ENCODE measurements around the gene R3HDM4. TPM values are rescaled to one million over a fixed set of nuclear protein-coding genes. Genes with fewer than 3 reads are reported as not detected.
"Not testable (repeated sequence)": the region's sequence is repeated elsewhere in the genome, so short reads cannot be mapped to it uniquely, and the experiment has no call there.

R3HDM4 gene
- total RNA-seq, 1 donor from 2014 or later: 20.0 TPM

DNA sequence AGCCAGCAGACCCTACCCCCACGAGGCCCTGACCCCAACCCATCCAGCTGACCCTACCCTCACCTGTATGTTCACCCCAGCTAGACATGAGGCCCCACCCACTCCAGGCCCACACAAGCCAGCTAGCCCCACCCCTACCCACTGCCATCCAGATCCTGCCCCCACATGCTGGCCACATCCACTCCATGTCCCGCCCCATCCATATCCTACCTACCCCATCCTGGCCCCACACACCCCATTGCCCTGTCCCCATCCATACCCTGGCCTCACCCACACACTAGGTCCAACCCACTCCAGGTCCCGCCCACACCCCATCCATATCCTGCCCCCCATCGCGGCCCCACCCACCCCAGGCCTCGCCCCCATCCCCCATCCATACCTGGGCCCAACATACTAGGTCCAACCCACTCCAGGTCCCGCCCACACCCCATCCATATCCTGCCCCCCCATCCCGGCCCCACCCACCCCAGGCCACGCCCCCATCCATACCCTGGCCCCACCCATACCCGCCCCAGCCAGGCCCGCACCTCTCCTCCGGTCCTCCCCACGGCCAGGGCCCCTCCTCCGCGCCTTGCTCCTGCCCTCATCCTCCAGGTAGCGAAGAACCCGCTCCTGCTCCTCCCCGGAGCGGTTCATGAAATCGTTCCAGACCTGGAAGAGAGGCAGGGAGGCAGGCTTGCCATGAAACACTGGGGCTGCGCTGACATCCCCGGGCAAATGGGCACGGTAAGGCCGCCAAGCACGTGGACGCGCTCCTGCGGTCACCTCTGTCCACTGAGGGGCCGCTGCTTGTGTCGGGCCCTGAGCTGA is 12.5 kb downstream of the R3HDM4 start:
- DNase-seq: no peak
- peak; percentile 19 for ATAC-seq
- intact Hi-C loops (cut with micrococcal nuclease): no loop called here

DNA sequence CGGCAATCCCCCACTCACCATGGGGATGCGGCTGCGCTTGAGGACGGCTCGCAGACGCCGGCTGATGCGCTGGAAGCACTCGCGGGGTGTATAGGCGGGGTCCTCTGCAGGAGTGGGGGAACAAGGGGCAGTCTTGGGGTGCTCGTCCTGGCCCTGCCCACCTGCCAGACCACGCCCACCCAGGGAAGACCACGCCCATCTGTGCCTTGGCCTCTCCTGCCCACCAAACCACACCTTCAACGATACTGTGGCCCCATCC is 13.0 kb downstream of the R3HDM4 start:
- DNase-seq (no peak), ATAC-seq (no peak)
- intact Hi-C loops (cut with micrococcal nuclease): no loop called here

DNA sequence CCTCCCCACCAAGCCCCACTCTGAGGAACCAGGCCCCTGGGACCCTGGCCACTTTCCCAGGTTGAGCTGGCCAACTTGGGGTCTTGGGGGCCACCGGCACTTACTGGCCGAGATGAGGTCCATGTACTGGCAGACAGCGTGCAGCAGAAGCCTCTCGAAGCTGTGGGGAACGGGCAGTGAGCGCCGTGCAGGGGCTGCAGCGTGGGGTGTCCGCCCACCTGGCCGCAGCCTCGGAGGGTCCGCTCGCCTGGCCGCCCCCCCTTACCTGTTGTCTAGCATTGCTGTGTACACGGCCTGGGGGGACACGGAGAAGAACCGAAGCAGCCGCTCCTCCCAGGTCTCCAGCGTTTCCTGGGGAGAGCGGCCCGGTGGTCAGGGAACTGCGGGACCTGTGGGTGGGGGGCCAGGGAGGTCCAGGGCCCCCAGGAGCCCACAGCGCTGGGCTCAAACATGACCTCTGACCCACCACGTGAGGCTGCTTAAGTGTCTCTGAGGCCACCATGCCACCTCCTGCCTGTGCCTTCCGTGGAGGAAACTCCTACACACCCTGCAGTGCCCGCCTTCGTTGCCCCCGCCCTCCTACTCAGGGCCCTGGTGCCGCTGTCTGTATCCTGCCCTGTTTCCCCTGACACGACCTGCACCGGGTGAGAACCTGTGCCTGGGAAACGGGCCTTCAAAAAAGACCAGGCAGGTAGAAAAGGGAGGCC is 13.5 kb downstream of the R3HDM4 start:
- ATAC-seq (no peak), DNase-seq (no peak)
- intact Hi-C loops (cut with micrococcal nuclease): no loop called here

DNA sequence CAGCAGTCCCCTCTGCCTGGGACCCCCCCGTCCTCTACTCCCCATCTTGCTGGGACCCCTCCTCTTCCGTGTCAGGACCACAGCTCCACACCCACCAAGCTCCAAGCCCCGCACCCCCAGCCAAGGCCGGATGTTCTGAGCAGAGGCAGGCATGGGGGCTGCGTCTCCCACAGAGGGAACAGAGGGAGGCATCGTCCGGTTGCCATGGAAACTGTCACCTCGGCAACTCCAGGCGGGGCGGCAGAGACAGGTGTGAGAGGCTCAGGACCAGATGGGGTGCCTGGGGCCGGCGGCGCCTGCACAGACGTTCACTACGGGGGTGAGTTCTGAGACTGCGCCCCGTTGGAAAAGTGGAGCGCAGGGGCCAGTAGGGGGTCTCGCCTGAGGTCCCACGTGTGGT is 14.4 kb downstream of the R3HDM4 start:
- intact Hi-C loops (cut with micrococcal nuclease): no loop called here
- no peak for ATAC-seq
- no peak for DNase-seq

DNA sequence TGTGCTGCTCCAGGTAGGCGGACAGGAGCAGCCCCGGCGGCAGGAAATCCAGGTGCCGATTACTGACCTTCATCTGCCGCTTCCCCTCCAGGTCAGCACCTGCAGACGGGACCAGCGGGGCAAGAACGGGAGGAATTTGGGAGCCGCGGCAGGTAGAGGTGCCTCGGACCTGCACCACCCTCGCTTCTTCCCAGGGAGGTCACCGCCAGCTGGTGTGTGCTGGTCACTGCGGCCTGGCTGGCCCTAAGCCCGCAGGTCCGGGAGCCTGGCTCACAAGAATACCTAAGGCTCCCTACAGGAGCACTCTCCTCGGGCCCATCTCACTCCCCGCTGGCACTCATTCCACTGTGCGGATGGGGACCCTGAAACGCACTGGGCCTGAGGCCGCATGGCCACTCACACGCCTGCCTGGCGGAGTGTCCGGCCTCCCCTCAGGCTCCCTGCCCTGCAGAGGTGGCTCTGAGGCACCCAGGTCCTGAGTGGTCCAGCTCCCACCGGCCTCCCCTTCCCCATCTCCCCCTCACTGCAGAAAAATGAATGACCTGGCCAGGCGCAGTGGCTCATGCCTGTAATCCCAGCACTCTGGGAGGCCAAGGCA is 15.5 kb downstream of the R3HDM4 start:
- DNase-seq (no peak), ATAC-seq (no peak)
- intact Hi-C loops (cut with micrococcal nuclease): no loop called here

DNA sequence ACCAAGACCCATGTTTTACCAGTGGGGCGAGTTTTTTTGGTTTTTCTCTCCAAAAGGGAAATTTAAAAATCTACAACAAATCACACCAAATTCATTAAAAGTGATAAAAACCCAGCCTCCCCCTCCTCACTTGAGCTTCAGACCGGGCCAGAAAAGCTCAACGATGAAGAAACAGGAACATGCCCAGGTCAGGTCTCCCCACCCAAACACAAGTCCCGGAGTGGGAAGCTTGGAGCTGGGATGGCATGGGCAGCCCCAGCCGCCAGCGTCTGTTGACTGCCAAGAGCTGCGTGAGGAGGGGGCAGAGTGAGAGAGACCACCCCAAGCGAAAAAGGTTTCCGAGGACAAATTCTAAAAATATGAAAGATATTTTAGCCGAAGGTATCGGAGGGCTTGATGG is 16.0 kb downstream of the R3HDM4 start:
- DNase-seq: no peak
- no peak for ATAC-seq
- intact Hi-C loops (cut with micrococcal nuclease): no loop called here

DNA sequence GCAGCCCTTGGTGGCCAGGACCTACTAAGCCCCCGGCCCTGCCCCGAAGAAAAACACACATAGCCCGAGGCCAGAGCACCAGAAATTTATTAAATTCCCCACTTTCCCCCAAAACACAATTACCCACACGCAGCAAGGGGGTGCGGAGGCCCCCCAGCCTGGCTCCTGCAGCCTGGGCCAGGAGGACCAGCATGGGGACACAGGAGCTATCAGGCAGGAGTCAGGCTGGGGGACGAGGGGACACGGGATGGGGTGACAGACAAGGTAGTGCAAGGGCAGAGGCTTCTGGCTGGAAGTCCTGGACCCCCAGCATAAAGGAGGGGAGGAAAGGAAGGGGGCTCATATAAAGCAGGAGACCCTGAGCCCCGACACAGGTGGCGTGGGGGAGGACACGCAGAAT is 16.6 kb downstream of the R3HDM4 start:
- intact Hi-C loops (cut with micrococcal nuclease): no loop called here
- ATAC-seq: no peak

DNA sequence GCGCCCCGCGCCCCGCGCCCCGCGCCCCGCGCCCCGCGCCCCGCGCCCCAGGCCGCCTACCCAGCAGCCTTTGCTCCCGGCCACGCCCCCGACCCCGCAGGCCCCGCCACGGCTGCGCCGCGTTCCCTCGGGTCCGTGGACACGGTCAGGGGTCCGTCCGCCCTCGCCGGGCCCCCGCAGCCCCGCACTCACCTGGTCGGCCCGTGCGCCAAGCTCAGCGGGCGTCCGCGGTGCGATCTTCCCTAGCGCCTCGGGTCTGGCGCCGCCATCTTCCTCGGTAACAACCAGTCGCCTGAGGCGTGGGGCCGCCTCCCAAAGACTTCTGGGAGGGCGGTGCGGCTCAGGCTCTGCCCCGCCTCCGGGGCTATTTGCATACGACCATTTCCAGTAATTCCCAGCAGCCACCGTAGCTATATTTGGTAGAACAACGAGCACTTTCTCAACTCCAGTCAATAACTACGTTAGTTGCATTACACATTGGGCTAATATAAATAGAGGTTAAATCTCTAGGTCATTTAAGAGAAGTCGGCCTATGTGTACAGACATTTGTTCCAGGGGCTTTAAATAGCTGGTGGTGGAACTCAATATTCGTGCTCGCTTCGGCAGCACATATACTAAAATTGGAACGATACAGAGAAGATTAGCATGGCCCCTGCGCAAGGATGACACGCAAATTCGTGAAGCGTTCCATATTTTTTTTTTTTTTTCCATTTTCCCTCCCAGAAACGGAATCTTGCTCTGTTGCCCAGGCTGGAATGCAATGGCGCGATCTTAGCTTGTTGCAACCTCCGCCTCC is 19.9 kb downstream of the R3HDM4 start, which contains the start of the genes MED16 and RNU6-9:
TSS of gene MED16 (minus strand) at position 294 of the 796 bp plus-strand sequence. CDS start 2,056 bp downstream, outside the sequence.
TSS of gene RNU6-9 (plus strand) at position 591 of the 796 bp plus-strand sequence.
- ATAC-seq (peak; percentile 97), DNase-seq (peak; percentile 95)
- intact Hi-C loops (cut with micrococcal nuclease): no loop called here

More for the DNA sequence above, 16.6 kb downstream of the R3HDM4 start:
- DNase-seq: no peak

DNA sequence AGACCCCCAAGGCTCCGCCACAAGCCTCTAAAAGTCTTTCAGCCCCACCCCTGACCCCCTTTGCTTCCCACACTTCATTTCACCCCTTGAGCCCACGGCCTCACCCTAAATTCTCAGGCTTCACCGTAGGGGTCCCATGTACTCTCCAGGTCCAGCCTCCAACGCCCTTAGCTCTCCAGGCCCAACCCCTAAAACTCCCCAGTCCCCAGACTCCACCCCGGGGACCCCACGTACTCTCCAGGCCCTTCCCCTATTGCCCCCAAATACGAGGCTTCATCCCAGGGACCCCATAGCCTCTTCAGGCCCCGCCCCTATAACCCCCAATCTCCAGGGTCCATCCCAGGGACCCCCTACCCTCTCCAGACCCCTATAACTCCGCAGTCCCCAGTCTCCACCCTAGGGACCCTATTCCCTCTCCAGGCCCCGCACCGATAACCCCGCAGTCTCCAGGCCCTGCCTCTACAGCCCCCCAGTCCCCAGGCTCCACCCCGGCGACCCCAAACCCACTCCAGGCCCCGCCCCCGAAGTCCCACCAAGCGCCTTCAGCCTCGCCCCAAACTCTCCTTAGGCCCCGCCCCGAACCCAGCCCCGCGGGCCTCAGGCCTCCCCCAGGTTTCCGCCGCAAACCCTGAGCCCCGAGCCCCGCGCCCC is 20.7 kb downstream of the R3HDM4 start:
- no peak for DNase-seq
- intact Hi-C loops (cut with micrococcal nuclease): no loop called here
- no peak for ATAC-seq

DNA sequence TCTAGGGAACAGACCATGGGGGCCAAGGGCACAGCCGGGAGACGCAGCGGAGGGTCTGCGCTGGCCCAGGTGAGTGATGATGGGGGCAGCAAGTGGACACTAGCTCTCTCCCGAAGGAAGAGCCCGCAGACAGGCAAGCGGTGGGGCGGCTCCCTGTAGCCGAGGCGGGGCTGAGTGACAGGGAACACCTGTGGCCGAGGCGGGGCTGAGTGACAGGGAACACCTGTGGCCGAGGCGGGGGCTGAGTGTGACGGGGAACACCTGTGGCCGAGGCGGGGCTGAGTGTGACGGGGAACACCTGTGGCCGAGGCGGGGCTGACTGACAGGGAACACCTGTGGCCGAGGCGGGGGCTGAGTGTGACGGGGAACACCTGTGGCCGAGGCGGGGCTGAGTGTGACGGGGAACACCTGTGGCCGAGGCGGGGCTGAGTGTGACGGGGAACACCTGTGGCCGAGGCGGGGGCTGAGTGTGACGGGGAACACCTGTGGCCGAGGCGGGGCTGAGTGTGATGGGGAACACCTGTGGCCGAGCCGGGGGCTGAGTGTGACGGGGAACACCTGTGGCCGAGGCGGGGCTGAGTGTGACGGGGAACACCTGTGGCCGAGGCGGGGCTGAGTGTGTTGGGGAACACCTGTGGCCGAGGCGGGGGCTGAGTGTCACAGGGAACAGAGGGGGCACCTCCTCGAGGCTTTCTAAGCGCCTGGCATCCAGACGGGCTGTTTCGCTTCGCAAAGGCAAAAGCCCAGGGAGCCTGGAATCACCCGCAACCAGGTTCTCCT is 21.4 kb downstream of the R3HDM4 start:
- DNase-seq; ATAC-seq; intact Hi-C loops (cut with micrococcal nuclease): not testable (repeated sequence)

DNA sequence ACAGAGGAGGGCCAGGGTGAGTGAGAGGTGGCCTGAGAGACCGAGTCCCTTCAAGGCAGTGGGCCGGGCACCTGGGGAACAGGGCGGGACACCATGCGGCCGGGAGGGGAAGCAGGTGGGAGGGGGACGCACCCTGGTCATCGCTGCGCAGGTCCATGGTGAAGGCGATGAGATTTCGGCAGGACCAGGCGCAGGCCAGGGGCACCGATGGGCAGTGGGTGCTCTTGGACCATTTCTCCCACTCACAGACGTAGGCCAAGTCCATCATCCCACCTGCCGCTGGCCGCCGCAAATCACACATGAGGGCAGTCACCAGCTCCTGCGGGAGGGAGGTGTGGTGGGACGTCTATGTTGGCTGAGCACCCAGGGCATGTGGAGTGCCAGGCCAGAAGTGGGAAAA is 22.2 kb downstream of the R3HDM4 start:
- ATAC-seq (no peak), DNase-seq (peak; percentile 26)
- intact Hi-C loops (cut with micrococcal nuclease): no loop called here

DNA sequence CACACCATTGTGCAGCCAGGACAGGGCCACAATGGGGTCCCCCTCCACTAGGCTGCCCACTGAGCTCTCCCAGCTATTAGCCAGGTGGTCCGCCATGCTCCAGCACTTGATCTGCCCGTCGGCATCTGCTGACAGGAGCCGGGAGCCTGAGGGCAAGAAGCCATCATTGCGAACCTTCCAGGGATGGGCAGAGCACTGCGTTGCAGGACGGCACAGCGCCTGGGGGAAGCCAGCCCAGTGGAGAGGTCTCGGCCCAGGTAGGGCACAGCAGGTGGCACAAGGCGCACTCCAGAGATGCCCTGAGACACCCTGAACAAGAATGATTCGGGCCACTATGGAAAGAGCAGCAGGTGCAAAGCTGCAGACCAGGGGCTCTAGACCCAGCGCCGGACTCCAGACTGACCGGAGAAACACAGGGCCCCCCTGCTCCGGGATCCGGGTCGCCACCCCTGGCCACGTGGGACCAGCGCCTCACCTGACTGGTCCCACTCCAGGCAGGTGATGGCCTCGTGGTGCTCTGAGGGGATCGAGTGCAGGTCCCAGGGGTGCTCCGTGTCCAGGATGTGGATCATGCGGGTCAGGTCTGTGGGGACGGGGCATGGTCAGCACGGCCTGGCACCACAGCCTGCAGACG is 23.2 kb downstream of the R3HDM4 start:
- ATAC-seq (no peak), DNase-seq (peak; percentile 18)
- intact Hi-C loops (cut with micrococcal nuclease): no loop called here

DNA sequence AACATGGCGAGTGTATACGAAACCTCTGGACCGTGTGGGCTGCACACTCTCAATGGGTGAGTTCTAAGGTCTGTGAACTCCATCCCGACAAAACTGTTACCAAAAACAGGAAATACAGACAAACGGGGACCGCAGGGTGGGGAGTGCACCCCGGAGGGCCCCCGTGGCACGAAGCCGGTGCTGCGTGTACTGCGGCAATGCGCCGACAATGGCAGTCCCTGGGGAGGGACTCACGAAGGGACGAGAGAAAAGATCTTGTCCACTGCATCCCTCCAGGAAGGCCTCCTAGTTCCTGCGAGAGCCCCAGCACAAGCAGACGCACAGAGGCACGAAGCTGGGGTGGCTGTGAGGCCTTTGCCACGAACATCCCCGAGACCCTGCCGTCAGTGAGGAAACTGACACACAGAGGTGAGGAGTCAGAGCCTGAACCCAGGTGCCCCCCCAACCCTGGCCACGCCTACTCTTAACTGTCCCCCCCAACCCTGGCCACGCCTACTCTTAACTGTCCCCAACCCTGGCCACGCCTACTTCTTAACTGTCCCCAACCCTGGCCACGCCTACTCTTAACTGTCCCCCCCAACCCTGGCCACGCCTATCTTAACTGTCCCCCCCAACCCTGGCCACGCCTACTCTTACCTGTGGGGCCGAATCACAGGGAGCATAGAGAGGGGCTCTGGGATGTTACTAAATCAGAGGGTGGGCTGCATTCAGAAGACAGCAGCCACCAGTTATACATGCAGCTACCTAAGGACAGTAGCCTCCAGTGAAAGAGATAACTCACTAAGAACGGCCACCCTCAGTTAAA is 24.2 kb downstream of the R3HDM4 start:
- peak; percentile 16 for DNase-seq
- intact Hi-C loops (cut with micrococcal nuclease): no loop called here
- no peak for ATAC-seq

DNA sequence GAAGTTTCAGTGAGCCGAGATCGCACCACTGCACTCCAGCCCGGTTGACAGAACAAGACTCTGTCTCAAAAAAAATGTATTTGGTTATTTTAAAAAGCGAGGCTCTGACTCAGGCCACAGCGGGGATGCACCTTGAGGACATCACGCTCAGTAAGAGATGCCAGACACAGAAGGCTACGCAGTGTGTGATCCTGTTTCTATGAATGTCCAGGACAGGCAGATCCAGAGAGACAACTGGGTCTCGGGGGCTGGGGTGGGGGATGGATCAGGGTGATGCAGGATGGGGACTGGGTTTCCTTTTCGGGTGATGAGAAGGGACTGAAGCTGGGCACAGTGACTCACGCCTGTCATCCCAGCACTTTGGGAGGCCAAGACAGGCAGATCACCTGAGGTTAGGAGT is 25.4 kb downstream of the R3HDM4 start:
- intact Hi-C loops (cut with micrococcal nuclease): no loop called here
- DNase-seq (no peak), ATAC-seq (no peak)

DNA sequence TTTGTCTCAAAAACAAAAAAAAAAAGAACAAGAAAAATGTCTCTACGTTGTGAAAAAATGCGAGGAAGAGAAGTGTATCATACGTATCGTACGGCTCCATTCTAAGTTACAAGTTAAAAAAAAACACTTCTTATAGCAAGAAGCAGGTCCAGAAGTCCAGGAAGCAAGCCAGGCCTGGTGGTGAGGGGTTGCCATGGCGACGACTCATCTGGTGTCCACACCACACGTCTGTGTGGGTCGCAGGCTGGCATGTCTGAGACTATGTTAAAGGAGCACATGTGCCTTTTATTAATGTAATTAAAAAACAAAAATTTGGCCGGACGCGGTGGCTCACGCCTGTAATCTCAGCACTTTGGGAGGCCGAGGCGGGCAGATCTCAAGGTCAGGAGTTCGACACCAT is 25.9 kb downstream of the R3HDM4 start:
- intact Hi-C loops (cut with micrococcal nuclease): no loop called here
- ATAC-seq: no peak
- DNase-seq: peak; percentile 20

DNA sequence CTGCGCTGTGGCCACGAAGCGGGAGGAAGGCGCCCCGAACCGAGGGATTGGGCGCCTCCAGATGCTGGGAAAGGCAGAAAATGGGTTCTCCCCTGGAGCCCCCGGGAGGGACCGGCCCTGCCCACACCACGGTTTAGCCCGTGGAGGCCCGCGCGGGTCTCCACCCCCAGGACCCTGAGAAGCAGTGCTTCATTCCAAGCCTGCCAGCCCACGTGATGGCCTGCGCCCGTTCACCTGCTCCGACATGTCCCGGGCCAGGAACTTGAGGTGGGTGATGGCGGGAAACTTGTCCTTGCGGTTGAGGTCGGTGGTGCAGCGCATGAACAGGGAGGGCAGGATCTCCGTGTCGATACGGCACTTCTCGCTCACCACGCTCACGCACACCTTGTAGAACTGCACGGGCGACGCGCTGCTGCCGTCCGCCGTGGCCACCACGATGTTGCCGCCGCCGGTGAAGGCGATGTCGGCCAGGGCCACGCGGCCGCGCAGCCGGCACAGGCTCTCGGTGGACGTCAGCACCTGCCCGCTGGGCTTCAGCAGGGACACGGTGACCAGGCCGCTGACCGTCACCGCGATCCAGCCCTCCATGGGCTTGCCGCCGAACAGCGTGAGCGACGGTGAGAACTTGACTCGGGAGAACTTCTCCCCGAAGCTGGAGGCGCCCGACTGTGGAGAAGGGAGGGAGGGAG is 27.3 kb downstream of the R3HDM4 start:
- DNase-seq (no peak), ATAC-seq (no peak)
- intact Hi-C loops (cut with micrococcal nuclease): no loop called here

Measured in left ventricle myocardium superior (tissue), 1 donor.